Ishikawa (cell line): ENCODE measurements around the gene MRPL10.

Experiments used
- CEBPB ChIP-seq: IDR thresholded peaks from 2 replicates; pipeline ENCODE4 v1.6.1; 2012
- CREB1 ChIP-seq: IDR thresholded peaks from 2 replicates; pipeline ENCODE4 v1.6.1; 2012; ENCODE audit warnings: low read depth
- EGR1 ChIP-seq: IDR thresholded peaks from 2 replicates; pipeline ENCODE4 v1.6.1; 2012
- FOXM1 ChIP-seq: IDR thresholded peaks from 2 replicates; pipeline ENCODE4 v1.6.1; 2012; ENCODE audit warnings: low read depth, borderline replicate concordance
- NFIC ChIP-seq: IDR thresholded peaks from 2 replicates; pipeline ENCODE4 v1.6.1; 2012
- RAD21 ChIP-seq: IDR thresholded peaks from 2 replicates; pipeline ENCODE4 v1.6.1; 2012; ENCODE audit warnings: low read depth
- REST ChIP-seq: IDR thresholded peaks from 2 replicates; pipeline ENCODE4 v1.6.1; 2012; ENCODE audit warnings: low read depth, mild to moderate bottlenecking
- TAF1 ChIP-seq: IDR thresholded peaks from 2 replicates; pipeline ENCODE4 v1.6.1; 2012; ENCODE audit warnings: low read depth, mild to moderate bottlenecking
- TCF12 ChIP-seq: IDR thresholded peaks from 2 replicates; pipeline ENCODE4 v1.6.1; 2012; ENCODE audit warnings: low read depth
- TEAD4 ChIP-seq: IDR thresholded peaks from 2 replicates; pipeline ENCODE4 v1.6.1; 2012
- USF1 ChIP-seq: IDR thresholded peaks from 2 replicates; pipeline ENCODE4 v1.6.1; 2012
- YY1 ChIP-seq: IDR thresholded peaks from 2 replicates; pipeline ENCODE4 v1.6.1; 2012; ENCODE audit warnings: low read depth
- ZBTB7A ChIP-seq: IDR thresholded peaks from 2 replicates; pipeline ENCODE4 v1.6.1; 2012; ENCODE audit warnings: low read depth
- TF ChIP-seq, protein P1 (sequence below): IDR thresholded peaks from 2 replicates; pipeline ENCODE4 v1.6.1; 2012

MRPL10 gene

GRCh38 chr17:47820033-47820789 lies 11.1 kb downstream of the MRPL10 start:
- TF ChIP-seq CEBPB = no peak
- TF ChIP-seq REST = no peak

DNA sequence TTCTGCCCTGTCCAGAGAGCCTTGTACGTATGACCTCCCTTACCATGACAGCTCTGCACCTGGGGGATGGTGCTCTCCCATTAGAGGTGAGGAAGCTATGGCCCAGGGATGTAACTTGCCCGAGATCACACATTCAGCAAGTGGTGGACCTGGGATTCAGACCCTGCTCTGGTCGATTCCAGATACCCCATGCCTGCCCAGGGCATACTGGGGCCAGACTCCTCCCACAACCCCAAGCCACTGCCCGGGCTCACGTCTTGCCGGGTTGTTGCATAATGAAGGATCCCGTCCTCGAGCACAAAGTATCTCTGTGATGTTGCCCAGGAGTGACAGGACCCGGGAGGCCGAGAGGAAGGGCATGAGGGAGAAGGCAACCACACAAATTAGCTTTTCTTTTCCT lies 11.9 kb downstream of the MRPL10 start:
- TF ChIP-seq RAD21 (no peak), EGR1 (no peak), ZBTB7A (no peak), FOXM1 (no peak), CEBPB (no peak), YY1 (no peak), USF1 (no peak), NFIC (no peak), TAF1 (no peak), TCF12 (no peak), TEAD4 (no peak)
- TF ChIP-seq, protein P1, sequence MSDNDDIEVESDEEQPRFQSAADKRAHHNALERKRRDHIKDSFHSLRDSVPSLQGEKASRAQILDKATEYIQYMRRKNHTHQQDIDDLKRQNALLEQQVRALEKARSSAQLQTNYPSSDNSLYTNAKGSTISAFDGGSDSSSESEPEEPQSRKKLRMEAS = no peak

- TF ChIP-seq, protein P1 = no peak
Measured at GRCh38 chr17:47818002-47818695, 13.2 kb downstream of the MRPL10 start.

GRCh38 chr17:47816947-47817346 lies 14.4 kb downstream of the MRPL10 start:
- TF ChIP-seq TEAD4 = no peak

- TF ChIP-seq, protein P1 = no peak
Measured at GRCh38 chr17:47816111-47816735, 15.1 kb downstream of the MRPL10 start.

GRCh38 chr17:47815106-47815918 lies 16.0 kb downstream of the MRPL10 start:
- TF ChIP-seq TAF1 (no peak), CREB1 (no peak), YY1 (no peak), REST (no peak), TEAD4 (no peak), NFIC (no peak), ZBTB7A (no peak), CEBPB (no peak)
- TF ChIP-seq, protein P1 = no peak
